HCT116 (cell line): Measurements from ENCODE around the gene CCDC154. TPM values are rescaled to one million over a fixed set of nuclear protein-coding genes. Genes with fewer than 3 reads are reported as not detected.

Source experiments
- ATAC-seq: fragments of 200-7000 bp; cut with Tn5 transposase; 2 replicates; pipeline ENCODE4 v1.9.1; 2020; ENCODE audit warnings: mild to moderate bottlenecking, moderate library complexity
- BruUV-seq: library from RNA; stranded (reverse); fragments of 400-500 nt; replicated peaks from 2 replicates; lab custom pipeline; 2021; lab: Mats Ljungman, UMichigan
- CTCF ChIA-PET: fragments of 300-600 bp; sonication (Branson Sonifier 250); formaldehyde crosslinking; loops from one replicate; lab custom pipeline; 2021; ENCODE audit warnings: antibody characterized with exemption; lab: Charles Lee
- POLR2A ChIA-PET: fragments of 300-600, 350-600 bp; sonication (Branson Sonifier 250); formaldehyde crosslinking; loops from one replicate; lab custom pipeline; 2021; ENCODE audit warnings: antibody characterized with exemption; lab: Charles Lee
- RAD21 ChIA-PET, 2 experiments: fragments of 300-600 bp; sonication (Branson Sonifier 250); formaldehyde crosslinking; loops; one replicate each; lab custom pipeline; 2023; ENCODE audit warnings: low total read pairs in 2 of 2; ENCODE audit not compliant: uncharacterized antibody in 2 of 2, unreplicated experiment in 2 of 2, low non-redundant PET in 1 of 2; lab: Charles Lee
- DNase-seq: peaks from one replicate; pipeline ENCODE4 v3.0.0-alpha.2; 2010; ENCODE audit warnings: low read depth, low spot score
- H2AFZ ChIP-seq: fragments of 200-600 bp; shearing (Covaris generic), sonication (generic); 2 replicates; pipeline ENCODE4 v1.6.1; 2017; ENCODE audit warnings: low read depth, mixed run types, mixed read lengths, antibody characterized with exemption, low read length; ENCODE audit not compliant: poor library complexity, severe bottlenecking
- H3K27ac ChIP-seq: 2 replicates; pipeline ENCODE4 v1.5.1; 2012; ENCODE audit warnings: low read depth, low read length
- H3K27me3 ChIP-seq: fragments of 200-600 bp; sonication (generic); 2 replicates; pipeline ENCODE4 v1.6.1; 2016; ENCODE audit warnings: mixed run types, low read length, mixed read lengths; ENCODE audit not compliant: insufficient read depth
- H3K36me3 ChIP-seq, 2 experiments: fragments of 200-500 bp in 1 of 2; fragments of 200-600 bp in 1 of 2; sonication (Bioruptor generic) in 1 of 2; sonication (generic) in 1 of 2; 2 replicates each; pipeline versions ENCODE4 v1.5.1 to v1.6.1; 2014 to 2016; ENCODE audit warnings: low read length in 2 of 2, inconsistent platforms in 1 of 2, mixed read lengths in 1 of 2, mixed run types in 1 of 2; ENCODE audit not compliant: insufficient read depth in 2 of 2, control insufficient read depth in 1 of 2
- H3K4me1 ChIP-seq, 2 experiments: fragments of 200-600 bp in 1 of 2; sonication (generic) in 1 of 2; 2 replicates each; pipeline versions ENCODE4 v1.5.1 to v1.6.1; 2012 to 2017; ENCODE audit warnings: low read length in 2 of 2, inconsistent platforms in 1 of 2, mild to moderate bottlenecking in 1 of 2, mixed read lengths in 1 of 2, mixed run types in 1 of 2, moderate library complexity in 1 of 2; ENCODE audit not compliant: insufficient read depth in 2 of 2, control insufficient read depth in 1 of 2
- H3K4me2 ChIP-seq: fragments of 200-600 bp; sonication (generic); 2 replicates; pipeline ENCODE4 v1.6.1; 2017; ENCODE audit warnings: mixed run types, low read length, mixed read lengths
- H3K4me3 ChIP-seq, 2 experiments: fragments of 200-600 bp in 1 of 2; sonication (generic) in 1 of 2; replicated peaks in 1 of 2; 2 replicates each; pipeline ENCODE4 v1.5.1; 2011 to 2016; ENCODE audit warnings: low read length in 2 of 2, control low read depth in 1 of 2, low read depth in 1 of 2, mild to moderate bottlenecking in 1 of 2, mixed read lengths in 1 of 2, mixed run types in 1 of 2
- H3K79me2 ChIP-seq: fragments of 200-600 bp; sonication (generic); 2 replicates; pipeline ENCODE4 v1.6.1; 2017; ENCODE audit warnings: mild to moderate bottlenecking, mixed run types, low read length, moderate library complexity, mixed read lengths; ENCODE audit not compliant: insufficient read depth
- H3K9ac ChIP-seq: fragments of 200-600 bp; sonication (generic); 2 replicates; pipeline ENCODE4 v1.6.1; 2016; ENCODE audit warnings: low read length, mixed read lengths
- H3K9me2 ChIP-seq: fragments of 200-600 bp; sonication (generic), shearing (Covaris generic); 2 replicates; pipeline ENCODE4 v1.6.1; 2017; ENCODE audit warnings: mixed run types, mild to moderate bottlenecking, moderate library complexity; ENCODE audit not compliant: insufficient read depth
- H3K9me3 ChIP-seq, 2 experiments: fragments of 200-500 bp in 1 of 2; fragments of 200-600 bp in 1 of 2; sonication (Bioruptor generic) in 1 of 2; sonication (generic) in 1 of 2; 2 replicates each; pipeline ENCODE4 v1.6.1; 2014 to 2017; ENCODE audit warnings: low read length in 2 of 2, mixed read lengths in 2 of 2, inconsistent platforms in 1 of 2, low read depth in 1 of 2, mild to moderate bottlenecking in 1 of 2, mixed run types in 1 of 2, moderate library complexity in 1 of 2; ENCODE audit not compliant: control insufficient read depth in 1 of 2, insufficient read depth in 1 of 2
- H4K20me1 ChIP-seq: fragments of 200-600 bp; sonication (generic), shearing (Covaris generic); 2 replicates; pipeline ENCODE4 v1.6.1; 2017; ENCODE audit warnings: mixed run types, mild to moderate bottlenecking, moderate library complexity; ENCODE audit not compliant: insufficient read depth
- ATF3 ChIP-seq: IDR thresholded peaks from 2 replicates; pipeline ENCODE4 v1.6.1; 2012
- EGR1 ChIP-seq: IDR thresholded peaks from 2 replicates; pipeline ENCODE4 v1.6.1; 2012; ENCODE audit warnings: low read depth
- ELF1 ChIP-seq: IDR thresholded peaks from 2 replicates; pipeline ENCODE4 v1.6.1; 2012; ENCODE audit warnings: low read depth, borderline replicate concordance
- EZH2 ChIP-seq: fragments of 200-600 bp; sonication (generic); IDR thresholded peaks from 2 replicates; pipeline ENCODE4 v1.6.1; 2017; ENCODE audit warnings: antibody characterized with exemption, mixed run types
- EZH2phosphoT487 ChIP-seq: fragments of 200-600 bp; IDR thresholded peaks from 2 replicates; pipeline ENCODE4 v1.6.1; 2018; ENCODE audit warnings: antibody characterized with exemption, borderline replicate concordance
- FOSL1 ChIP-seq: IDR thresholded peaks from 2 replicates; pipeline ENCODE4 v1.6.1; 2012; ENCODE audit warnings: low read depth
- JUND ChIP-seq: IDR thresholded peaks from 2 replicates; pipeline ENCODE4 v1.6.1; 2012
- MAX ChIP-seq: IDR thresholded peaks from 2 replicates; pipeline ENCODE4 v1.6.1; 2012
- REST ChIP-seq: IDR thresholded peaks from 2 replicates; pipeline ENCODE4 v1.6.1; 2012; ENCODE audit warnings: low read depth
- SRF ChIP-seq: IDR thresholded peaks from 2 replicates; pipeline ENCODE4 v1.6.1; 2012; ENCODE audit warnings: low read depth
- TCF7L2 ChIP-seq: IDR thresholded peaks from 2 replicates; pipeline ENCODE4 v1.7.0; 2011; ENCODE audit warnings: borderline replicate concordance, inconsistent platforms; ENCODE audit not compliant: insufficient read depth, insufficient read length; ENCODE audit errors: extremely low read depth
- ZBTB33 ChIP-seq: IDR thresholded peaks from 2 replicates; pipeline ENCODE4 v1.6.1; 2011; ENCODE audit warnings: mild to moderate bottlenecking, low read length, moderate library complexity; ENCODE audit not compliant: insufficient replicate concordance; ENCODE audit errors: extremely low read depth
- intact Hi-C: fragments of 100-400 bp; cut with micrococcal nuclease; formaldehyde crosslinking; loops from 2 replicates; pipeline ENCODE4 v1.10.0; 2022
- total RNA-seq: library from RNA; stranded (reverse); gene quantifications from one replicate; pipeline ENCODE4 v1.2.1, GENCODE V29; 2021; ENCODE audit not compliant: unreplicated experiment

Gene CCDC154
- total RNA-seq, 1 experiment from 2014 or later: 1.7 TPM

- H3K36me3 ChIP-seq: no peaks in the 10 kb centered on the region
- CTCF ChIA-PET: no interaction called here
- RAD21 ChIA-PET: no interaction called here
- BruUV-seq: no TSS peak
- no peak overlapping the region for H3K4me2 ChIP-seq
- TF ChIP-seq EZH2phosphoT487 (no peak), EGR1 (no peak), FOSL1 (no peak)
- H4K20me1 ChIP-seq: no peaks in the 10 kb centered on the region
- no peak overlapping the region for H3K4me3 ChIP-seq
- DNase-seq: no peak
- POLR2A ChIA-PET: no interaction called here
- H3K9me3 ChIP-seq: no peaks in the 10 kb centered on the region
- H2AFZ ChIP-seq: no peak overlapping the region
- intact Hi-C loops: no loop called here
- no peak overlapping the region for H3K27ac ChIP-seq
- no peaks in the 10 kb centered on the region for H3K4me1 ChIP-seq
- H3K79me2 ChIP-seq: no peaks in the 10 kb centered on the region
- no peak overlapping the region for H3K9ac ChIP-seq
- no peaks in the 10 kb centered on the region for H3K27me3 ChIP-seq
- H3K9me2 ChIP-seq: no peaks in the 10 kb centered on the region
- ATAC-seq: no peak
Observed at GRCh38 chr16:1434644-1435592, 9.4 kb downstream of the CCDC154 start.

- CTCF ChIA-PET: no interaction called here
- POLR2A ChIA-PET: no interaction called here
- H2AFZ ChIP-seq: no peak overlapping the region
- no peak for ATAC-seq
- no peaks in the 10 kb centered on the region for H3K9me2 ChIP-seq
- H3K9me3 ChIP-seq: no peaks in the 10 kb centered on the region
- peaks cover 0 to 6% of the 10 kb centered on the region in 2 experiments; a peak in 2 of 4 replicates for H3K4me1 ChIP-seq
- no peaks in the 10 kb centered on the region for H3K79me2 ChIP-seq
- RAD21 ChIA-PET: no interaction called here
- H3K36me3 ChIP-seq: no peaks in the 10 kb centered on the region
- H3K9ac ChIP-seq: no peak overlapping the region
- no peaks in the 10 kb centered on the region for H4K20me1 ChIP-seq
- H3K4me3 ChIP-seq: no peak overlapping the region
- H3K27me3 ChIP-seq: no peaks in the 10 kb centered on the region
- H3K4me2 ChIP-seq: no peak overlapping the region
- intact Hi-C loops: no loop called here
- no peak for DNase-seq
- H3K27ac ChIP-seq: no peak overlapping the region
- BruUV-seq: no TSS peak
- TF ChIP-seq SRF (no peak), ATF3 (no peak), TCF7L2 (no peak), ELF1 (no peak), ZBTB33 (no peak), JUND (no peak), MAX (no peak), EZH2phosphoT487 (no peak), REST (no peak), EZH2 (no peak)
Observed at GRCh38 chr16:1433756-1434155, 10.6 kb downstream of the CCDC154 start.
